ACC112 (cell line): ENCODE measurements around the gene LRP1.
A peak's percentile ranks its signal among the peaks of the same experiment; 100 is the strongest.

Source experiments
- H2AFZ ChIP-seq: fragments of 200-600 bp; sonication (generic); one replicate; pipeline ENCODE4 v1.6.0; 2017; ENCODE audit warnings: antibody characterized with exemption, low read length; ENCODE audit not compliant: unreplicated experiment
- H3K27ac ChIP-seq: fragments of 200-600 bp; sonication (generic); 2 replicates; pipeline ENCODE4 v1.5.1; 2014; ENCODE audit warnings: low read depth, mild to moderate bottlenecking, antibody characterized with exemption, low read length, moderate library complexity
- H3K27me3 ChIP-seq: fragments of 200-600 bp; sonication (generic); 2 replicates; pipeline ENCODE4 v1.6.1; 2014; ENCODE audit warnings: mild to moderate bottlenecking, antibody characterized with exemption, low read length, moderate library complexity, mixed read lengths; ENCODE audit not compliant: insufficient read depth
- H3K36me3 ChIP-seq: fragments of 200-600 bp; sonication (generic); 2 replicates; pipeline ENCODE4 v1.6.1; 2016; ENCODE audit warnings: mild to moderate bottlenecking, antibody characterized with exemption, low read length, moderate library complexity, mixed read lengths; ENCODE audit not compliant: insufficient read depth
- H3K4me1 ChIP-seq: fragments of 200-600 bp; sonication (generic); one replicate; pipeline ENCODE4 v1.6.1; 2016; ENCODE audit warnings: low read length, mixed read lengths; ENCODE audit not compliant: insufficient read depth, unreplicated experiment, control insufficient read depth
- H3K4me3 ChIP-seq: fragments of 200-600 bp; sonication (generic); 2 replicates; pipeline ENCODE4 v1.5.1; 2014; ENCODE audit warnings: mild to moderate bottlenecking, low read depth, low read length
- H3K79me2 ChIP-seq: fragments of 200-600 bp; sonication (generic); one replicate; pipeline ENCODE4 v1.6.0; 2016; ENCODE audit warnings: low read length; ENCODE audit not compliant: control insufficient read depth, unreplicated experiment, insufficient read depth

Gene LRP1

DNA sequence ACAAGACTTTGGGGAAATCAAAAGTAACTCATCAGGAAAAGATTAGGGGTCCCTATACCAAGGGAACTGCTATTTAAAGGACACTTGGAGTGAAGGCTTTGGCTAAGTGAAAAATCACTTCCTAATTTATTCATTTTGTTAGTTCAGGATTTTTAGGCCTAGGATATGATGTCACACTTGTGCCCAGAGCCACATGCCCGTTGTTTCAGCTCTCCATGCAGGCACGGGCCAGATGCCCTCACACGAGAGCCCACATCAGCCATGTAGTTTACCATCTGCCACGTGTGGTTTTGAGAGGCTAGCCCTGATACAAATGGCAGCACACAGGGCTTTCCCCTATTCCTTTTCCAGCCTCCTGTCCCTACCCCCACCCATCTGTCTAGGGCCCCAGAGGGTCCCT, 31.0 kb downstream of the LRP1 start:
- H3K27me3 ChIP-seq: no peaks in the 10 kb centered on the region
- no peak overlapping the region for H3K4me3 ChIP-seq
- H3K36me3 ChIP-seq: peaks cover 82% of the 10 kb centered on the region
- peaks cover 22% of the 10 kb centered on the region for H3K79me2 ChIP-seq
- H3K4me1 ChIP-seq: peaks cover 16% of the 10 kb centered on the region
- H3K27ac ChIP-seq: no peak overlapping the region
- no peak overlapping the region for H2AFZ ChIP-seq

- H3K4me1 ChIP-seq: peaks cover 23% of the 10 kb centered on the region
- no peak overlapping the region for H3K4me3 ChIP-seq
- no peak overlapping the region for H3K27ac ChIP-seq
- peaks cover 15% of the 10 kb centered on the region for H3K79me2 ChIP-seq
- no peaks in the 10 kb centered on the region for H3K27me3 ChIP-seq
- H2AFZ ChIP-seq: no peak overlapping the region
- H3K36me3 ChIP-seq: peaks cover 80% of the 10 kb centered on the region
These were observed 31.8 kb downstream of the LRP1 start for GRCh38 chr12:57160040-57160439.

- H3K4me3 ChIP-seq: no peak overlapping the region
- peaks cover 13% of the 10 kb centered on the region for H3K79me2 ChIP-seq
- H3K27ac ChIP-seq: no peak overlapping the region
- H2AFZ ChIP-seq: no peak overlapping the region
- peaks cover 30% of the 10 kb centered on the region for H3K4me1 ChIP-seq
- H3K27me3 ChIP-seq: no peaks in the 10 kb centered on the region
- peaks cover 78% of the 10 kb centered on the region for H3K36me3 ChIP-seq
These were observed 32.5 kb downstream of the LRP1 start for GRCh38 chr12:57160741-57161140.

DNA sequence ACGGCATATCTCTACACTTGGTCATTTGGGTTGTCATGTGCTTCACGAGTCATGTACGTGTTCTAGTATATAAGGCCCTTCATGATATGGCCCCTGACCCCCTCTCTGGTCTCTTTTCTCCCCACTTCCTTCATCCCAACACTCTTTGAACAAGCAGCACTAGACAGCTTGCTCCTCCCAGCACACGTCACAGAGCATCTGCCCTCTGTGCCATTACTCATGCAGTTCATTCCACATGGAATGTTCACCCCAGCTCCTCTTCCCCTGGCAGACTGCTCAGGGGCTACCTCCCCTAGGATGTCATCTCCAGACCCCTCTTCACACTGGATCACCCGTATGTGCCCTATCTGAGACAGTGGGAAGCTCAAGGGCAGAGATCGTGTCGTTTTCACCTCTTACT, 33.2 kb downstream of the LRP1 start:
- H2AFZ ChIP-seq: no peak overlapping the region
- H3K27ac ChIP-seq: 0 out of 2 replicates have a peak overlapping the region, but pooled peaks have one; percentile 5
- peaks cover 72% of the 10 kb centered on the region for H3K36me3 ChIP-seq
- H3K4me3 ChIP-seq: no peak overlapping the region
- peaks cover 11% of the 10 kb centered on the region for H3K79me2 ChIP-seq
- H3K27me3 ChIP-seq: no peaks in the 10 kb centered on the region
- H3K4me1 ChIP-seq: peaks cover 37% of the 10 kb centered on the region

DNA sequence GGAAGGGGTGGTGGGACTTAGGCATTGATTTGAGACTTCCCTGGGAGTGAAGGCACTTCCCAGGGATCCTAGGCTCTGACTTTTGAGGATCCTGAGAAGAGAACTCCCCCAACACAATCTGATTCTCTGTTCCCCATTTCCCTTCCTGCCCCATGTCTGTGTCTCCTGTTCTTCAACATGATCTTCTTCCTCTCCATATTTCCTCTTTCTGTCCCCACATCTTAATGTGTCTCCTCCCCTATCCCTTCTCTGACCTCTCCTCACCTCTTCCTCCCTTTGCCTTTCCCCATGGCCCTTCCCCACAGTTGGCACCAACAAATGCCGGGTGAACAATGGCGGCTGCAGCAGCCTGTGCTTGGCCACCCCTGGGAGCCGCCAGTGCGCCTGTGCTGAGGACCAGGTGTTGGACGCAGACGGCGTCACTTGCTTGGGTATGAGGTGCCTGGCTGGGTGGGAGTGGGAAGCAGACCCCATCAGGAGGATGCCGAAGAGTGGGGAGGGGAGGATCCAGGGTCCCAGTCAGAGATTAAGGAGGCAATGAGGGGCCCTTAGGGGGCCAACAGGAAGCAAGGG, 34.4 kb downstream of the LRP1 start:
- Histone ChIP-seq H3K4me1 (peaks cover 48% of the 10 kb centered on the region), H3K27me3 (no peaks in the 10 kb centered on the region), H2AFZ (no peak overlapping the region), H3K4me3 (no peak overlapping the region), H3K36me3 (peaks cover 71% of the 10 kb centered on the region), H3K79me2 (peaks cover 7% of the 10 kb centered on the region), H3K27ac (no peak overlapping the region)

GRCh38 chr12:57164454-57164853, 36.2 kb downstream of the LRP1 start:
- H3K27me3 ChIP-seq: no peaks in the 10 kb centered on the region

DNA sequence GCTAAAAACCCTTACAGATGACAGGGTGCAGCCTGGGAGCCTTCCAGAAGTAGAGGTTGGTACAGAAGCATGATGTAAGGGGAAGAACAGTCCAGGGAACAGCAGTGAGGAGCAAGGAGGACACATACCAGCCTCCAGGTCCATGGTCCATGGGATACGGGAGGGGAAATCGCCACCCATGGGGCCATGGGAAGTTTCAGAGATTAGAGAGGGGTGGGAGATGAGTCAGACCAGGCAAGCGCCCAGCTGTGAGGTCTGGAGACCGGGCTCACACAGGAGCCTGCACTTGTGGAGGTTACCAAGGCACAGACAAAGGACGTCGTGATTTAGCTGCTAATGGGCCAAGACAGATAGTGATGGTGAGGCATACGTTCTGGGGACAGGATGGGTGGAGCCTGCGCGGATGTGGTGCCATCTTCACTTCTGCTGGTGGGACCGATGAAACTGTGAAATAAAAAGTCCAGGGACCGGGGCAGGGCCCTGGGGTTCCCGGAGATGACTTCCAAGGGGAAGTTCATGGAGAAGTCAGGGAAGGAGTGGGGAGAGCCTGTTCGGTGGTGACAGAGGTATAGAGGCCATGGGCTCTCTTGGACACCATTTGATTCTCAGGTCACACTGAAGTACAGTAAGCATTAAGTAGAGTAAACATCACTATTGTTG, 36.8 kb downstream of the LRP1 start:
- Histone ChIP-seq H3K4me1 (peaks cover 38% of the 10 kb centered on the region), H3K79me2 (peaks cover 2% of the 10 kb centered on the region), H3K27me3 (no peaks in the 10 kb centered on the region), H3K36me3 (peaks cover 60% of the 10 kb centered on the region), H2AFZ (no peak overlapping the region), H3K4me3 (no peak overlapping the region), H3K27ac (peak overlapping the region; percentile 62)

More at GRCh38 chr12:57164454-57164853, 36.2 kb downstream of the LRP1 start:
- Histone ChIP-seq H2AFZ (no peak overlapping the region), H3K79me2 (peaks cover 7% of the 10 kb centered on the region), H3K36me3 (peaks cover 61% of the 10 kb centered on the region), H3K4me1 (peaks cover 38% of the 10 kb centered on the region), H3K4me3 (no peak overlapping the region), H3K27ac (peak overlapping the region; percentile 62)

DNA sequence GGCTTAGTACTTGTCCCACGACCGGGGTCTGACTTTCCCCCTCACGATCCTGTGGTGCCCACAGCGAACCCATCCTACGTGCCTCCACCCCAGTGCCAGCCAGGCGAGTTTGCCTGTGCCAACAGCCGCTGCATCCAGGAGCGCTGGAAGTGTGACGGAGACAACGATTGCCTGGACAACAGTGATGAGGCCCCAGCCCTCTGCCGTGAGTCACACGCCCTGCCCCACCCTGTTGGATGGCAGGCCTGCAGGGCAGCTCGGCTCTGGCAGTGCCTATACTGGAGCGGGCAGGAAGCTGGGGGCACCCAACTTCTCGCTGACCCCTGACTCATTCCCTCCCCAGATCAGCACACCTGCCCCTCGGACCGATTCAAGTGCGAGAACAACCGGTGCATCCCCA, 37.5 kb downstream of the LRP1 start:
- Histone ChIP-seq H3K4me3 (no peak overlapping the region), H3K36me3 (peaks cover 58% of the 10 kb centered on the region), H3K79me2 (no peaks in the 10 kb centered on the region), H2AFZ (no peak overlapping the region), H3K27ac (peak overlapping the region; percentile 62), H3K27me3 (no peaks in the 10 kb centered on the region), H3K4me1 (peaks cover 39% of the 10 kb centered on the region)

GRCh38 chr12:57166971-57167371, 38.7 kb downstream of the LRP1 start:
- Histone ChIP-seq H3K36me3 (peaks cover 51% of the 10 kb centered on the region), H3K27me3 (no peaks in the 10 kb centered on the region), H3K79me2 (no peaks in the 10 kb centered on the region), H3K4me3 (no peak overlapping the region), H3K27ac (peak overlapping the region; percentile 28; the same call in 1 of the 2 replicates), H2AFZ (no peak overlapping the region), H3K4me1 (peaks cover 42% of the 10 kb centered on the region)

DNA sequence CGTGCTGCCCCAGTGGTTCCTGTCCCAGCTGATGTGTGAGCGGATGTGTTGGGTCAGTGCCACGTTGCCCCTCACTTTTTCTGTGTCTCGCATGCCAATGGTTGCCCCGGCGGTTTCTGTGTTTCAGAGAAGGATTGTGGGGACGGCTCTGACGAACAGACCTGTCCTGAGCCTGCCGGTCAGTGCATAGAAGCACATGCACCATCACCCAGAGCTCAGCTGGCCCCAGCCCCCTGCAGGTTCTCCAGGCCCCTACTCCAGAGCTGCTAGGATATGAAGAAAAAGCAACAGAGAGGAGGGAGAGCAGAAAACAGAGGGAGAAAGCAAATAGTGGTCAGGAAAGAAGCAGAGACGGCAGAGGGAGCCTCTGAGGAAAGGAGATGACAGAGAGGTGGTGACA, 39.8 kb downstream of the LRP1 start:
- Histone ChIP-seq H3K4me3 (no peak overlapping the region), H3K27ac (no peak overlapping the region), H3K36me3 (peaks cover 46% of the 10 kb centered on the region)

More for the DNA sequence above, 39.8 kb downstream of the LRP1 start:
- Histone ChIP-seq H3K4me1 (peaks cover 42% of the 10 kb centered on the region), H3K27me3 (no peaks in the 10 kb centered on the region), H3K79me2 (no peaks in the 10 kb centered on the region), H2AFZ (no peak overlapping the region)
